Stimulated activated CD4-positive, alpha-beta T cell treated with anti-CD3 and anti-CD28 coated beads, Interleukin-4, amount 100 ng/mL, for 48 hours (primary cell): ENCODE results near the gene PRDM1.
A peak's percentile ranks its signal among the peaks of the same experiment; 100 is the strongest.

Source experiments
- DNase-seq, 2 donors: peaks; one replicate each; pipeline ENCODE4 v3.0.0-alpha.2; 2020; ENCODE audit warnings: low read depth in 2 of 2

PRDM1 gene

DNA sequence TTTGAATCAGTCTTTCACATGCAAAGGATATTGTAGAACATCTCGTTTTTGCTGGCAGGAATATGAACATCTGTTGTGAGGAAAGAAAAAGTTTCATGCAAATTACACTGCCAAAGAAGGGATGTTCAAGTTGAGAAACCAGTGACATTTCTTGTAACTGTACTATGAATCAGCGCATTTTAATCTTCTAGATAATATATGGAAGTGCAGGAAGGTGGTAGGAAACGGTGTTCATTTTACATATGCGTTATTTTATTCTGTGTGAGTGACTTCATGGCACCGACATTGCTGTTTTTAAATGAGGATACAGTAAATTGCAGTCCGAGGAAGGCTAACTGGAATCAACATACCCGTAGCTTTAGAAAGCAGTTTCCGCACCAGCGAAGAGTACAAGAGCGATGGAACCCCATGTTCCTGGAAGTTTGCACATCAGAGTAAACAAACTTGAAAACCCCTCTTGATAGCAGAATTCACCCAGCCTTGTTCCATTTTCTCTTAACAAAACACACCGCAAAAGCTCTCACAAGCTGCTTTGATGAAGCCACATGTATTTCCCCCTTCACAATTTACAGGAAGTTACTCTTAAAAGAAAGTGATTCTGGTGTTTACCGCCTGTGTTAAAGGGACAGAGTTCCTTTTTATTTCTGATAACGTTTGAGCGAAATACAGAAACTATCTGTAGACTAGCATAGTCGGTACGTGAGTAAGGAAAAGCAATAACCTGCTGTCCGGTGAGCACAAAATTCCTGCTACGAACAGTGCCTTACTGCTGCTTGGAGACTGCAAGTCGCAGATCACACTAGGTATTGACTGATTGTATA, 11.5 kb downstream of the PRDM1 start:
- no peak for DNase-seq

DNA sequence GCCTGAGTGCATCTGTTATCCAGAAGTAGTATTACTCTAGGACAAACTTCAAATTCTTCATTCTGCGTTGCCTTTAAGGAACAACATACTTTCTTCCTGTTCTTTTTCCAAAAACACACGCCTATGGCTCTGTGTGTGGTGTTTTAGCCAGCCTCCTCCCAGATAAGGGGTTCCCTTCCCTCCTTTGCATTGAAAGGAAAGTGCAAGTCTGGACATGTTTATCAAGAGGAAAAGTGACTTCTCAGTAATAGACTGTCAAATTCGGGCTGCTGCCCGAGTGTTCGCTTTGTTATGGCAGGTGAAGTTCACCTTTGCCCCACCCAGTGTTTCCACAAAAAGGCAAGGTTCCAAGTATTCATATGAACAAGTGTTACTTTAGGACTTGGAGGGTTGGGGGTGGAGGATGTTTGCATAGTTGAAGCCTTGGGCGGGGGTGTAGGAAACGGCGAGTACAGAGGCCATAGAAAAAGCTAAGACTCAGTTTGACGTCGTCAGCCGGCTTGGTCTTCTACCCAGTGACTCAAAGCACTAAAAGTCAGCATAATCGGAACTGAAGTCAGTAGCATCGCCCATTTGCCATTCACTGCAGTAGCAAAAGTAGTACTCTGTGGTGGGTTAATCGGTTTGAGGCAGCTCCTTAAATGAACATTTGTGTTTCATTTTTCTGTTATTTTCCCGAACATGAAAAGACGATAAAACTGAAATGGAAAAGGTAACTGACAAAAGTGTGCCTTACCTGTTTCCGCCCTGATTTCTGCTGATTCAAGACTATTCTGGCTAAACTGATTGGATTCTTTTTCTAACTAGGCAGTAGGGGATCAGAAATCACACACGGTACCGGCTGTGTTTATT, 12.5 kb downstream of the PRDM1 start:
- DNase-seq, result peak; percentile 67 to 79

DNA sequence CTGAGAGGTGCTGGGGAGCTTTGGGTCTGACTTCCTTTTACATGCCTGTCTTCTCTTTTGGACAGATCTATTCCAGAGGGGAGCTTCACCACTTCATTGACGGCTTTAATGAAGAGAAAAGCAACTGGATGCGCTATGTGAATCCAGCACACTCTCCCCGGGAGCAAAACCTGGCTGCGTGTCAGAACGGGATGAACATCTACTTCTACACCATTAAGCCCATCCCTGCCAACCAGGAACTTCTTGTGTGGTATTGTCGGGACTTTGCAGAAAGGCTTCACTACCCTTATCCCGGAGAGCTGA, 13.1 kb downstream of the PRDM1 start:
- no peak for DNase-seq

DNA sequence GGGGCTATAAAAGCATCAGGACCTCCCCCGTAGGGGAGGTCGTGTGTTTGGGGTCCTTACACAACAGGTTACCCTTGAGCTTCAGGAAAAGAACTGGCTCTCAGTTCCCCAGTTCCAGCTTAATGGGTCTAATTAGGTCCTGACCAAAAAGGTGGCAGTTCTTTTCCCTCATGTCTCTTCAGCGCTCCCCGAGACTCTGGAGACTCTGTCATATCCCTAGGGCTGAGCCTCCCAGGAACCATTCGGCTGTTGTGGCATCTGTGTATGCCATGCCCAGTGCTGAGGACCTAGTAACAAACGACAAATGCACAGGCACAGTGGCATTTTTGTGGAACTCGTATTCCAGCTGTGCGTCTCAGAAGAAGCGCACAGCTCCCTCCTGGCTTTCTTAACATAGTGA, 14.6 kb downstream of the PRDM1 start:
- no peak for DNase-seq

DNA sequence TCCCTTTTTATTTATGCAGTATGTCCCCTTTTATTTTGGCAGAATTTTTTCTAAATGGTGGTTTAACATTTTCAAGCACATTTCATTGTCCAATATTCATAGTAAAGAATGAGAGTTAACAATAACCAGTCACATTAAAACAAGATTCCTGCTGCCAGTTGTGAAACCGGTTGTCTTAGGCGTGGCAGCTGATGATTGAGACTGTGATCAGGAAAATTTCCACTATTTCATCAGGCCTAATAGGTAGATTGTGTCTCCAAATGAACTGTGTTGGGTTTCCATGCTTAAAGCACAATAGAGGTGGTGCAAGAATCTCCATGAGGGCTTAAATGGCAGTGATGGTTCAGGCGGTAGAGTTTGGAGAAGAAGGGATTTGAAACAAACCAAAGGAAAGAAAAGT, 15.3 kb downstream of the PRDM1 start:
- DNase-seq, result no peak

DNA sequence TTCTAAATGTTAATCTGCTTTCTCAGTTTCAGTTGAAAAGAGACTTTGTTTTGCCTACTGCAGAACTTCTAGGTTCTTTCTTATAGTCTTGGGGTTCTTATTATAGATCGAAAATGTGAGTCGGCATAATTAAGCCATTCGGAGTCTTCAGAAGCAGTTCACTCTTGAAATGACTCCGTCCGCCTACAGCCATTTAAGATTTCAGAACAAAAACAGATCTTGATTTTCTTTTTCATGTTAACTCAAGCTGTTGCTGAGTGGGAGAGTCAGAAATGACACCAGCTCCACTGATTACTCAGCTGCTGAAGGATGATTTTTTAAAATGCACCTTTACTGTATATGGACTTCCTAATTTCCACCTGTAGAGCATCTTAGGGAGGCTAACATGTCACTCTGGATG, 15.9 kb downstream of the PRDM1 start:
- DNase-seq, result peak; percentile 43 to 61

DNA sequence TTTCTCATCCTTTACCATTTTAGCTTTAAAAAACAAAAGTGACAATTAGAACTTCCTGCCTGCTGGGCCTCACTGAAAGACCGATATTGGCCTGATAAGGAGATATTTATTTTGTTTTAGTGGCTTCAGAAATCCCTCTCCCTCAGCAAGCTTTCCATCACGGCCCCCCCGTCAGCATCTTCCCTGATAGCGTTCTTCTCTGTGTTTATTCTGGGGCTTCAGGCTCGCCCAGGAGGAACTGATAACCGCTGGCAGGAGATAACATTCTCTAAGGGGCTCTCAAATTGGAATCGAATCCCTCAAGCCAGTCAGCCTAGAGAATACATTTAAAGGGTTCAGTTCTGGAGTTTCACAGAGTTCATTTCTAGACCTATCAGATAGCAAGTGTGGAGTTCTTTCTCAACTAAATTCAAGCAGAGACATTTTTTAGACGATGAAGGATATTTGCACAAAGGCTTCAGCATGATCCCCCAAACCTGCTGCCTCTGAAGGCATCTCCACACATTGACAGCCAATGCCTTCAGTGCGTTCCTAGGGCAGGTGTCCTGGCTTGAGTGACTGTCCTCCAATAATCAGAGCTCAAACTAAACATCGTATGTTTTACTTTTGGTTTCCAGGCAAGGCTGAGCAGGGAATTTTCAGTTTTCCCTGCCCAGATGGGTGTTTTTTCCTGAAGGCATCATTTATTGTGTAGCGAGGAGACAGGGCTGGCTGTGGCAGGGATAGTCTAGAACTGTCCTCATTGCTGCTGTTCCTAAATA, 17.0 kb downstream of the PRDM1 start:
- DNase-seq, result no peak

DNA sequence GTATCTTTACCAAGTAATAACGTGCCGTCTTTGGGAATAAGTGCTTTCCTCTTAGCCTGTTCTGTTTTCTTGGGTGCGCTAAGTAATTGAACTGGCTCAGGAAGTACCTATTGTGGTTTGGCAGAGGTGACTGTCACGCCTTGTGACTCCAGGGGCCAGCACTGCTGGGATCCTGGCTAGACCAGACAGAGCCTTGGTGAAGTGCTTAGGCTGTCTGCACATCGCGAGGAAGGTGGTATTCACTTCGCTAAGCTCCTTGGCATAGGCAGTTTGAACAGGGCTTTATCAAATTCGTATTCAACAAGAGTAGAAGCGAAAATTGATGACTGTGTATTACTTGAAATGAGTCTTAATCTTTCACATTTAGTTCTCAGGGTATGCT, 17.6 kb downstream of the PRDM1 start:
- no peak for DNase-seq

DNA sequence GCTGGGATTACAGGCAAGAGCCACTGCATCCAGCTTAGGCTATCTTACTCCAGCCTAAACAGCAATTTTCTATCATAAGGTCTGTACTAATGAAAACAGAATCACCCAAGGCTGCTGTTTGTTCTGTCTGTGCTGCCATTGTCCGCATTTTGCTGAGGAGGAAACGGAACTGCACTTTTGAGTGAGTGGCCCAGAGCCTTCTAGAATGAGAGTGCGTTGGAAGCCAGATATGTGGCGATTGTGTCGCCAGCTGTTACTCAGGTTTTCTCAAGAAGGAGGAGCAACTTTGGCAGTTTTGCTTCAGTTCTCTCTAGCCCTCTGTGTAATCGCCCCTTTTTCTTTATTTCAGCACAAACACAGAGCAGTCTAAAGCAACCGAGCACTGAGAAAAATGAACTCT, 18.3 kb downstream of the PRDM1 start:
- no peak for DNase-seq

DNA sequence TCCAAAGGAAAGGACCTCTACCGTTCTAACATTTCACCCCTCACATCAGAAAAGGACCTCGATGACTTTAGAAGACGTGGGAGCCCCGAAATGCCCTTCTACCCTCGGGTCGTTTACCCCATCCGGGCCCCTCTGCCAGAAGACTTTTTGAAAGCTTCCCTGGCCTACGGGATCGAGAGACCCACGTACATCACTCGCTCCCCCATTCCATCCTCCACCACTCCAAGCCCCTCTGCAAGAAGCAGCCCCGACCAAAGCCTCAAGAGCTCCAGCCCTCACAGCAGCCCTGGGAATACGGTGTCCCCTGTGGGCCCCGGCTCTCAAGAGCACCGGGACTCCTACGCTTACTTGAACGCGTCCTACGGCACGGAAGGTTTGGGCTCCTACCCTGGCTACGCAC, 18.8 kb downstream of the PRDM1 start:
- DNase-seq, result no peak

DNA sequence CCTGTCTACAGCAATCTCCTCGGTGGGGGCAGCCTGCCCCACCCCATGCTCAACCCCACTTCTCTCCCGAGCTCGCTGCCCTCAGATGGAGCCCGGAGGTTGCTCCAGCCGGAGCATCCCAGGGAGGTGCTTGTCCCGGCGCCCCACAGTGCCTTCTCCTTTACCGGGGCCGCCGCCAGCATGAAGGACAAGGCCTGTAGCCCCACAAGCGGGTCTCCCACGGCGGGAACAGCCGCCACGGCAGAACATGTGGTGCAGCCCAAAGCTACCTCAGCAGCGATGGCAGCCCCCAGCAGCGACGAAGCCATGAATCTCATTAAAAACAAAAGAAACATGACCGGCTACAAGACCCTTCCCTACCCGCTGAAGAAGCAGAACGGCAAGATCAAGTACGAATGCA, 19.4 kb downstream of the PRDM1 start:
- DNase-seq, result no peak

DNA sequence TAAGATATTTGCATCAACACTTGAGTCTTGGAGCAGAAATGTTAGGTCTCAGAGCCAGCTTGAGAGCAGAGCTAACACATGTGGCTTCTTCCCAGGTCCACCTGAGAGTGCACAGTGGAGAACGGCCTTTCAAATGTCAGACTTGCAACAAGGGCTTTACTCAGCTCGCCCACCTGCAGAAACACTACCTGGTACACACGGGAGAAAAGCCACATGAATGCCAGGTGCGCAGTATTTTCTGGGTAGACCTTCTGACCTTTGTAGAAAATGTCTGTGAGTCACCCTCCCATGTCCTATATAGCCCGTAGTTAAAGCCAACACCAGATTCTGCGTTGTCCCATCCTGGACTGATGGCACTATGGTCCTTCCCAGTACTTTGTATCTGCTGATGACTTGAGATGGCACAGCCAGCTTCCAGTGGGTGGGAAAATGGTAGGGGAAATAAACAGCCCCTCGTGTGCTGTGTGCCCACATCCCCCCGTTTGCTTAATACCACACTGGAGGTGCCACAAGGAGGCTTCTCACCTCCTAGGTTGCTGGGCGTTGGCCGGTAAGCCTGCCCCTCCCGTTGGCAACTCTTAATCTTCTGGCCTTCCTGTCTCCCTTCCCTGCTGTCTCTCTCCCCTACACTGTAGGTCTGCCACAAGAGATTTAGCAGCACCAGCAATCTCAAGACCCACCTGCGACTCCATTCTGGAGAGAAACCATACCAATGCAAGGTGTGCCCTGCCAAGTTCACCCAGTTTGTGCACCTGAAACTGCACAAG, 20.3 kb downstream of the PRDM1 start:
- no peak for DNase-seq

DNA sequence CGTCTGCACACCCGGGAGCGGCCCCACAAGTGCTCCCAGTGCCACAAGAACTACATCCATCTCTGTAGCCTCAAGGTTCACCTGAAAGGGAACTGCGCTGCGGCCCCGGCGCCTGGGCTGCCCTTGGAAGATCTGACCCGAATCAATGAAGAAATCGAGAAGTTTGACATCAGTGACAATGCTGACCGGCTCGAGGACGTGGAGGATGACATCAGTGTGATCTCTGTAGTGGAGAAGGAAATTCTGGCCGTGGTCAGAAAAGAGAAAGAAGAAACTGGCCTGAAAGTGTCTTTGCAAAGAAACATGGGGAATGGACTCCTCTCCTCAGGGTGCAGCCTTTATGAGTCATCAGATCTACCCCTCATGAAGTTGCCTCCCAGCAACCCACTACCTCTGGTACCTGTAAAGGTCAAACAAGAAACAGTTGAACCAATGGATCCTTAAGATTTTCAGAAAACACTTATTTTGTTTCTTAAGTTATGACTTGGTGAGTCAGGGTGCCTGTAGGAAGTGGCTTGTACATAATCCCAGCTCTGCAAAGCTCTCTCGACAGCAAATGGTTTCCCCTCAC, 21.0 kb downstream of the PRDM1 start:
- no peak for DNase-seq

DNA sequence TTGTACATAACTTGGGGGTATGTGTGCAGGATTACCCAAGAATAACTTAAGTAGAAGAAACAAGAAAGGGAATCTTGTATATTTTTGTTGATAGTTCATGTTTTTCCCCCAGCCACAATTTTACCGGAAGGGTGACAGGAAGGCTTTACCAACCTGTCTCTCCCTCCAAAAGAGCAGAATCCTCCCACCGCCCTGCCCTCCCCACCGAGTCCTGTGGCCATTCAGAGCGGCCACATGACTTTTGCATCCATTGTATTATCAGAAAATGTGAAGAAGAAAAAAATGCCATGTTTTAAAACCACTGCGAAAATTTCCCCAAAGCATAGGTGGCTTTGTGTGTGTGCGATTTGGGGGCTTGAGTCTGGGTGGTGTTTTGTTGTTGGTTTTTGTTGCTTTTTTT, 22.0 kb downstream of the PRDM1 start:
- no peak for DNase-seq

DNA sequence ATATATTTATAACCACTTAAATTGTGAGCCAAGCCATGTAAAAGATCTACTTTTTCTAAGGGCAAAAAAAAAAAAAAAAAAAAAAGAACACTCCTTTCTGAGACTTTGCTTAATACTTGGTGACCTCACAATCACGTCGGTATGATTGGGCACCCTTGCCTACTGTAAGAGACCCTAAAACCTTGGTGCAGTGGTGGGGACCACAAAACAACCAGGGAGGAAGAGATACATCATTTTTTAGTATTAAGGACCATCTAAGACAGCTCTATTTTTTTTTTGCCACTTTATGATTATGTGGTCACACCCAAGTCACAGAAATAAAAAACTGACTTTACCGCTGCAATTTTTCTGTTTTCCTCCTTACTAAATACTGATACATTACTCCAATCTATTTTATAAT, 22.9 kb downstream of the PRDM1 start:
- no peak for DNase-seq

DNA sequence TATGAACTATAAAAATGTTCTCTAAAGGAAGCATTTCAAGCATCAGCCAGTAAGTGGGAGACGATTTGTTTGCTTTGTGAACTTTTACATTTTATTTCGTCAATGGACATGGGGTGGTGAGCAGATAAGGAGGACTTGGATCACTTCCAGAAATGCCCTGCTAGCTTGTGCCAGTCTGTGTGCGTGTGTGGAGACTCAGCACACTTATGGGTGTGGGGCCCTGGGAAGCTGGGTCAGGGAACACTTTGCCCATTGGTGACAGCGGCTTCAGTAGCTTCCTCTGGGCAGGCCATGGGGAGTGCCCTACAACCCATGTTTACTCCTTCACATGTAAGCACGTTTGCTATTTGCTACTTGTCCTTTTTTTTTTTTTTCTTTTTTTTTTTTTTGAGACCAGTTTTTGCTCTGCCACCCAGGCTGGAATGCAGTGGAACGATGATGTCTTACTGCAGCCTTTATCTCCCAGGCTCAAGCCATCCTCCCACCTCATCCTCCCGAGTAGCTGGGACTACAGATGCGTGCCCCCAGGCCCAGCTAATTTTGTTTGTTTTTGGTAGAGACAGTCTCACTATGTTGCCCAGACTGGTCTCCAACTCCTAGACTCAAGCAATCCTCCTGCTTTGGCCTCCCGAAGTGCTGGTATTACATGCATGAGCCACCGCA, 24.2 kb downstream of the PRDM1 start:
- no peak for DNase-seq

DNA sequence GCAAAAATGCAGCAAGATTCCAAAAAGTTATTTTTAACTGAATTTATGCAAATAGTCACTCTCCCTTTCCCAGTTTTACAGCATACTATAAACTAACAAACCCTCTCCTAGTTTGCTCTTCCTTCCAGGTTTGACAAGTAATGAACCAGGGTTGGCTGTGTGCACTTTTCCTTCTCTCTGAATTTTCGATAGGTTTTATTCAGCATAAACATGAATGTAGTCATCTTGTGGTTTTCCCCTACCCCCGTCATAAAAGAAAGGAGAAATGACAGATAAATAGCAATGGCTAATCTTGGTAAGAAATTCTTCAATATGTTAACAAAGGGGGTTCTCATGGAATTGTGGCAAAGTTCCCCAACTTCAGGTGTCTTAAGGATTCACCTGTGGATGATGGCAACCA, 26.3 kb downstream of the PRDM1 start:
- no peak for DNase-seq

DNA sequence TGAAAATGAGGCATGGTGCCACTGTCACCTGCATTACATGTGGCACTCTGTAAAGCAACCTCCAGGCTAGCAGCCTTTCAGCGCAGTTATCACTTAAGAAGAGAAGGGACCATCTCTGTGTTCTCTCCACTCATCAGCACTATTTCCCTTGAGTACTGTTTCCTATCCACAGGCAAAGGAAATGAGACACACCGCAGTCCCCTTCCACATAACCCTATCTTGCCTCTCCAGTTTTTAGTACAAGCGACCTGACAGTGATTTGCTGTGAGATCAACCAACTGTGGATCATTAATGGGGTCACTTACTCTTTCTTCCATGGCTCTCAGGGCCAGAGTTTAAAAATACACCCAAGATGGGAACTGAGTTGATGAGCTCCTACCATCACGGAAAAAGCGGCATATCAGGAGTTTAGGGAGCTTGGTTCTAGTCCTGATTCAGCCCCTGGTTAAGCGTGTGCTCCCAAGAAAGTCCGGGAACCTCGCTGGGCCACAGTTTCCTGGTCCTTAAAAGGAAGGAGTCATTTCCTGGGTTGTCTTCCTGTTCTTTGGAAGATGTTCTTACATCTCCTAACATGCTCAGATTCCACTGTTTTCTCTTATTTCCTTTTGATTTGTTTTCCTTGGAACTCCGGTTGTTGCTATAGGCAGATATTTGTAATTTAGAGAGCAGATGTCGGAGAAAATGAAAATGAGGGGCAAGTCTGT, 27.3 kb downstream of the PRDM1 start:
- no peak for DNase-seq

DNA sequence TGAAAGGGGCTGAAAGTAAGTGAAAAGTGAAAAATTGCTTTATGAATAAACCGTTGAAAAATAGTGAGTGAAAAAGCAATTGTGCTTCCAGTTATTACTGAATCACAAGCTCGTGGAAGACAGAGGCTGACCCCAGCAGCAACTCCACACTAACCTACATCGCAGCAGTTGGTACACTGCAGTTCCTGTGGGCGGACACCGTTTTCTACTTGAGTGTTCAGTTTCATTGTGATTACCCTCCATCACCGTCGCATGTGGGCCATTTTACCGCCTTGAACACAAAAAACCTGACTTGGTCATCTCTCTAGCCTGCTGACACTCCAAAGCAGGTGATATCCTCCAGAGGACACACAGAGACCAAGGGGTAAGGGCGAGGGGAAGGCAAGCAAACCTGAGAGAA, 28.4 kb downstream of the PRDM1 start:
- DNase-seq, result peak; percentile 63 to 78

DNA sequence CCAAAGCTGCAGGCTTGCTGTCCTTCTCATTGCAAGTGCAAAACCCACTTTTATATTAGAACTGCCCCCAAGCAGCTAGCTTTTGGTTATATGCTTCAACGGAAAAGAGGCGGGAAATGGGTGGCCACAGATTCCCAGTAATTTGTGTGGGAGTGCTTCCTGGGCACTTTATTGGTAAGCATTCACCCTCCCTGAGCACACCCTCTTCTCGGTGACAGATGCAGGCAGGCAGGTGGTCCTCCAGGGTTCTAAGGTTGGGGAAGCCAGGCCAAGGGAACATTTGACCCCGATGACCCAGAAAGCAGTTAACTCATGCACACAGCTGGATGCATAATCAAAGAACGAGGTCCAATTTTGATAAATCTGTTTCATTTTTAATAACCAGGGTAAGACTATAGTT, 29.1 kb downstream of the PRDM1 start:
- no peak for DNase-seq
